HG02678 (cell line): ENCODE results near the gene DENND6A.
"Not testable (repeated sequence)": the region's sequence is repeated elsewhere in the genome, so short reads cannot be mapped to it uniquely, and the experiment has no call there.

Experiments
- ATAC-seq: cut with Tn5 transposase; IDR thresholded peaks from one replicate; pipeline ENCODE4 v1.9.1; 2021; ENCODE audit warnings: mild to moderate bottlenecking, moderate library complexity; ENCODE audit not compliant: unreplicated experiment

DENND6A gene

GRCh38 chr3:57646723-57647122 lies 46.2 kb downstream of the DENND6A start:
- no peak for ATAC-seq

DNA sequence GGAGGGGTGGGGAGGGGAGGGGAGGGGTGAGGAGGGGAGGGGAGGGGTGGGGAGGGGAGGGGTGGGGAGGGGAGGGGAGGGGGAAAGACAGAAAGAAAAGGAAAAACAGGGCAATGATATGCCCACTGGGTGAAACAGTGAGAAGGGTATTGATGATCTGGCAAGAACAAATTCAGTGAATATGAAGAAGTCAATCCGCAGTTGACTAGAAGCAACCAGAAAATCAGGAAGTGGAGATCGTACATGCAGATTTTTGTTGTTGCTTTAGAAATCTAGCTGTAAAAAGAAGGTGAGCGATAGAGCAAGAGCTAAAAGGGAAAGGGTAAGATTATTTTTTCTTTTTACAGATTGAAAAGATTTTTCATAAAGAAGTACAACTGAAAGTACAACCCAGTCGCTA lies 48.1 kb downstream of the DENND6A start:
- ATAC-seq = no peak

- ATAC-seq = no peak
Observed at GRCh38 chr3:57637391-57637790, 55.5 kb downstream of the DENND6A start.

DNA sequence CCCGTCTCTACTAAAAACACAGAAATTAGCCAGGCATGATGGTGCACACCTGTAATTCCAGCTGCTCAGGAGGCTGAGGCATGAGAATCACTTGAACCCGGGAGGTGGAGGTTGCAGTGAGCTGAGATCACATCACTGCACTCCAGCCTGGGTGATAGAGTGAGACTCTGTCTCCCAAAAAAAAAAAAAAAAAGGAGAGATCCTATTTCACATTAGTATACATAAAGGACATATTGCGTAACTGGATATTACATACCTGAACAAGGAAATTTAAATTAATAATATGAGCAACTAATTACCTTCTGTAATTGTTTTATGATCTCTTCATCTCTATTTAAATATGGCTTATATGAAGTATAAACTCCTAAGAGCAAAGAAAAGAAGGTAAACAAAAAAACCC lies 58.6 kb downstream of the DENND6A start:
- ATAC-seq = not testable (repeated sequence)

- no peak for ATAC-seq
Observed at GRCh38 chr3:57627976-57628375, 64.9 kb downstream of the DENND6A start.

GRCh38 chr3:57624801-57625200 lies 68.1 kb downstream of the DENND6A start:
- no peak for ATAC-seq

GRCh38 chr3:57622362-57622761 lies 70.5 kb downstream of the DENND6A start:
- ATAC-seq = no peak

GRCh38 chr3:57617739-57618138 lies 75.1 kb downstream of the DENND6A start:
- ATAC-seq = no peak

DNA sequence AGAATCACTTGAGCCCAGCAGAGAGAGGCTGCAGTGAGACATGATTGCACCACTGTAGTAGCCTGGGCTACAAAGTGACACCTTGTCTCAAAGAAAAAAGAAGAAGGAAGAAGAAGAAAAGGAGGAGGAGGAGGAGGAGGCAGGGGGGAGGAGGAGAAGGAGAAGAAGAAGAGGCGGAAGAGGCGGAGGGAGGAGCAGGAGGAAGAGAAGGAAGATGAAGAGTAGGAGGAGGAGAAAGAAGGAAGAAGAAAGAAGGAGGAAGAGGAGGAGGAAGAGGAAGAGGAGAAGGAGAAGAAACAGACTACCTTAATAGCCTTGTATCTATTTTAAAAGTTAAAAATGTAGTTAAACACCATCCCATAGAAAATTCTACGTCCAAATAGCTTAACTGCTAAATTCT lies 76.6 kb downstream of the DENND6A start:
- ATAC-seq = no peak

DNA sequence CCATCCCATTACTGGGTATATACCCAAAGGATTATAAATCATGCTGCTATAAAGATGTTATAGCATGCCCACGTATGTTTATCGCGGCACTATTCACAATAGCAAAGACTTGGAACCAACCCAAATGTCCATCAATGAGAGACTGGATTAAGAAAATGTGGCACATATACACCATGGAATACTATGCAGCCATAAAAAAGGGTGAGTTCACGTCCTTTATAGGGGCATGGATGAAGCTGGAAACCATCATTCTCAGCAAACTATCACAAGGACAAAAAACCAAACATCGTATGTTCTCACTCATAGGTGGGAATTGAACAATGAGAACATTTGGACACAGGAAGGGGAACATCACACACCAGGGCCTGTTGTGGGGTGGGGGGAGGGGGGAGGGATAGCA lies 81.0 kb downstream of the DENND6A start:
- ATAC-seq = not testable (repeated sequence)

DNA sequence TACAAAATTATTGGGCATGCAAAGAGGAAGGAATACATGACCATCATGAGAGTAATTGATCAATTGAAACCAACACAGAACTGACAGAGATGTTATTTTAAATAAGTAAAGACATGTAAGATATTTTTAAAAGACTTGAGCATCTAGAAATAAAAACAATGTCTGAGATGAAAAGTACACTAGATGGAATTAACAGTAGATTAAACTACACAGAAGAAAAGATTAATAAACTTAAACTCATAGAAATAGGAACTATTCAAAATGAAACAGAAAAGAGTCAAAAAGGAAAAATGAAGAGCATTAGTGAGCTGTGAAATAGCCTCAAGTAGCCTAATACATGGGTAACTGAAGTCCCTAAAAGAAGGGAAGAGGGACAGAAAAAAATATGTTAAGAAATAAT lies 87.2 kb downstream of the DENND6A start:
- ATAC-seq = no peak

- no peak for ATAC-seq
Observed at GRCh38 chr3:57604971-57605370, 87.9 kb downstream of the DENND6A start.

- ATAC-seq = no peak
Observed at GRCh38 chr3:57600195-57600594, 92.7 kb downstream of the DENND6A start.

GRCh38 chr3:57598765-57599360 lies 94.0 kb downstream of the DENND6A start:
- no peak for ATAC-seq

DNA sequence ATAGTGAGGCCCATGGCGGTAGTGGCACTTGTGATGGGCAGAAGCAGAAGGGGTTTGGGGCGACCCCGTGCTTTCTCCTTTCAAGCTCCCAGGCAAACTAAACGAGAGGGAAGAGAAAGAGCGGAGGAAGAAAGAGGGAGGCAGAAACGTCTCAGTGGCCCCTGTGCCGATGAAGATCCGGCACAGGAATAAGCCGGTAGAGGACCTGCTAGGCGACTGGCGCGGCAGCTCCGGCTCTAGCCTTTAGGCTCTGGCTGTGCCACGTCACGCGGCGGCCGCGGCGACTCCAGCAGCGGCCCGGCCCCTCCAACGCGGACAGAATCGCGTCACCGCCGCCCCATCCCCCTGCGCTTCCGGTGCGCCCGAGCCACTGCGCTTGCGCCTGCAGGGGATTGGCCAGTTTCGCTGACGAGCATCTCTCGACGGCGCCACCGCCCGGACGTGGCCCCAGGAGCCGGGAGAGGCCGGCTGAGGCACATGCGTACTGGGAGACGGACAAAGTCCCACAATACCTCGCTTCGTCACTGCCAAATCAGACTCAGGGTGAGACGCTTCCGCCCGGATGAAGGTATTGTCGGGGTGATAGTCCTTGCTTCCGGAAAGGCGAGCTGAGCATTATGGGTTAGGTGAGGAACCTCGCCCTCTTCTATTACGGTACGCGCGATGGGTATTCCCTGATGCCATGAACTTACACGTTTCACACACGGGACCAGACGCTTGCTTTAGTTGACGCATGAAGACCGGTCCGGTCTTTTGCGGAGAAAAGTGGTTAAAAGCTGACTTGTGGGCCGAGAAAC lies 95.6 kb downstream of the DENND6A start, which contains the start of gene ARF4:
Gene ARF4, minus strand, starts transcription at position 218 of the 797 bp plus-strand sequence. Its CDS starts 204 bp downstream, at position 14.
- peak; percentile 91 for ATAC-seq

DNA sequence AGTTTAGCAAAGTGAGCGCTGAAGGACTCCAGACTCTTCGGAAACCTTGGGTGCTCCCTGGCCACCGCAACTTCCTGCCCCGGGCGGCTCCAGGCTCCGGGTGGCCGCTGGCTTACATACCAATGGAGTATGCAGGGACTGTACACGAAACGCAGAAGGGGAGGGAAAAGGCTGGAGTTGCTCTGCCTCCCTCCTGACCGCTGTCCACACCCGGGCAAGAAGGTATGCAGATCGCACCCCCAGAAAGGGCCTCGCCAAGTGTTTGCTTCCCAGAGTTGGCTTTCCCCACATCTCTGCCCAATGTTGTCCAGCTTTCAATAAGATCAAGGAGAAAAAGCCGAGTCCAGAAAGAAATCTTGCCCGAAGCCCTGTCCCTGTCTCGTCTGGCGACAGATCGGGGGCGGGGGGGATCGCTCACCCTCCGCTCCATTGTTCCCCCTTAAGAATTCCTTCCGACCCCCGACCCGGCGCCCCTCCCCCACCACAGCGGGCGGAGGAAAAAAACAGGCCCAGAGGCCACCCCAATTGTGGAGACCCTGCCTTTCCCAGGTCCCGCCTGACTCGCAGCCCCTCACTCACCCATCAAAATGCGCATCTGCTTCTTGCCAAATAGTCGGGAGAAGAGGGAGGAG lies 96.3 kb downstream of the DENND6A start:
- no peak for ATAC-seq

DNA sequence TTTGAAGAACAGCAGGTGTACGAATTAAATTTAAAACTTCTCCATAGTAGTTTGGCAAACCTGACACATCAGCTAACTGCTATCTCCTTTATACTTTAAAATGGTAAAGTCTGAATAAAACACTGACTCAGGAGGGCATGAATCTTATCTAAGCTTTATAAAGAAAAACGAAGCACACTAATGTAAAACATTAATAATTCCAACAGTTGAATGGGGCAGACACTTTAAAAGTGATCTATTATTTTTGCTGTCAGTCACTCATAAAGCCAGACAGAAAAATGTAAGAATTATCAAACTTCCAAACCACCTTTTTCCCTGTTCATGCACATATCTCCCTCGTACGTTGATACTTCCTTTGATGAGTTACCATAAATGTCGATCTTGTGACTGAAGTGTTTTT lies 98.3 kb downstream of the DENND6A start:
- no peak for ATAC-seq

- no peak for ATAC-seq
Observed at GRCh38 chr3:57594144-57594543, 98.7 kb downstream of the DENND6A start.

- ATAC-seq = no peak
Observed at GRCh38 chr3:57592306-57592705, 100.6 kb downstream of the DENND6A start.

- ATAC-seq = no peak
Observed at GRCh38 chr3:57587905-57588304, 105.0 kb downstream of the DENND6A start.

DNA sequence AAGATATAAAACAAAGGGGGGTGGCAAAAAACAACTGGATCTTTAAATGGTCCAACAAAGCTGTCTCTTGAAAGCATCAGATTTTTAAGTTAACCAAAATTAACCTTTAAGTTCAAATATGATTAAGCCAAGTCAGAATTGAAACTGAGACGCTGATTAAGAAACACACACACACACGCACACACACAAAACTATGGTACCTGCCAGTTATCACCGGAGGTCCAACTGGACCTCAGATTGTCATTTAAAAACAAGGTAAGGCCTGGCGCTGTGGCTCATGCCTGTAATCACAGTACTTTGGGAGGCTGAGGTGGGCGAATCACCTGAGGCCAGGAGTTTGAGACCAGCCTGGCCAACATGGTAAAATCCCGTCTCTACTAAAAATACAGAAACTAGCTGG lies 106.1 kb downstream of the DENND6A start:
- ATAC-seq = no peak

DNA sequence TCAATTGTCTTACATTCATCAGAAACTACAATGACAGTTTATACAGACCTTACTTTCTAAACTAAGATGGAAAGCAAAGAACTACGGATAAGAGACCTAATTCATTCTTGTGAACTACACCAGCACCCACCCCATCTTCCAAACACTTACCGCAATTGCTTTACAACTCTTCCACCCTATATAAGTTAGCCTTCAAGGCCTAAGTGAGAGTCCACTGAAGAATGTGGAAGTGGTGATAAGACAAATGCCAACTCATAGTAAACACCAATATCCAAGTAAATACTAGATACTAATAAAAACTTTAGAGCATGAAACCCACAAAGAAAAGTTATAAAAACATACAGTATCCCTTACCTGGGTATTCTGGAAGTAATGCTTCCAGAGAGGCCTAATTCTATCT lies 109.3 kb downstream of the DENND6A start:
- ATAC-seq = no peak
